DMS 273 (cell line): Measurements from ENCODE around the gene TCF7L1.
"Not testable (repeated sequence)": the region's sequence is repeated elsewhere in the genome, so short reads cannot be mapped to it uniquely, and the experiment has no call there.

Experiments
- DNase-seq: peaks from one replicate; lab custom pipeline; 2025; ENCODE audit not compliant: unreplicated experiment; lab: John Stamatoyannopoulos, UW

The TCF7L1 gene

GRCh38 chr2:85275984-85276540 is 142.9 kb downstream of the TCF7L1 start:
- no peak for DNase-seq

DNA sequence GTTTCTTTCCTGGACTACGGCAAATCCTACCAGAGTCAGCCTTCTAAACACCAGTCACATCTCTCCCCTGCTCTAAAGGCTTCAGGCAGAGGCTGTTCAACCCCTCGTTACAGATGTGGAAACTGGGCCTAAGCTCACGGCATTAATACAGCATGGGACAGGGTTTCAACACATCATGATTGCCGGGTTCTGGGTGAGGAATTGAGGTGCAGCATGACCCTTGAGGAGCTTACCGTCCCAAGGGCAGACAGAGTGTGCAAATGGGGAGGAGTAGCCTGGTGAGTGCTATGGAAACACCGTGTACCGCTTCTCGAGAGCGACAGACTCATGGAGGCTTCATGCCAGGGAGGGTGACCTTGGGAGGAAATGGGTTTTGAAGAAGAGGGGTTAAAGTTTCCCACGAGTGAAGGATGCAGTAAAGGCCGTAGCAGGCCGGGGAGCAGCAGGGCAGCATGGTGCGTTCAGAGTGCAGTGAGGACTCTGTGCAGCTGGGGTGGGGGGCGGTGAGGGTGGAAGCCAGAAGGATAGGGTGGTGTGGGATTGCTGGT is 143.5 kb downstream of the TCF7L1 start:
- DNase-seq: no peak

DNA sequence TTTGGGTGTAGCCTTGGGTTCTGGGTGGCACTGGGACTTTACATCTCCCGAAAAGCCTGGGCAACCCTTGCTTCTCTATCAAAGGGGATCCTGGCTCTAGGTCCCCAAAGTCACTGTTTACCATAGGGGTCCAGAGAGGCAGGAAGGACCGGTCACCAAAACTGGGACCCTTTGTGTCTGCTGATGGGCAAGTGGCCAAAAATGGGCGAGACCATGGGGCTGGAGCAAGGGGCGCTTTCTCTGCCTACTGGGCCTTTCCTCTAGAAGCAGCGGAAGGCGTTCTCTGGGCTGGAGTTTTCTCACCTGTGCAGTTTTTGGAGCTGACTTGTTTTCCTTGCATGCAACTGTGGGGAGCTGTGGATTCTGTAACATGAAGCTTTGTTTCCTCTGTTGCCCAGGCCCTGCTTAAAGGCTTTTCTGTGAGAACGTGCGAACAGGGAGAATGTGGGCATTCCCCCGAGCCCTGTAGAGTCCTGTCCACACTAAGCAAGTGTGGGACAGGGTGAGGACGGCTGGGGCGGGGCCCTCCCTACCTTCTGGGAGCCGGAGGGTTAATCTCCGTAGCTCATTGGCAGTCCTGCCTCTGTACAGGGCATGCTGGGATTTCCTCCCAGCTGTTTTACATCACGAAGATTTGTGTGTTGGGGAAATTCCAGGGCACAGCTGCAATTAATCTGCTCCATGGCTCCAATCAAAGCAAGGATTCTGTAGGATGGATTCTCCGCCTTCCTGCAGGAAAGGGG is 144.4 kb downstream of the TCF7L1 start:
- no peak for DNase-seq

DNA sequence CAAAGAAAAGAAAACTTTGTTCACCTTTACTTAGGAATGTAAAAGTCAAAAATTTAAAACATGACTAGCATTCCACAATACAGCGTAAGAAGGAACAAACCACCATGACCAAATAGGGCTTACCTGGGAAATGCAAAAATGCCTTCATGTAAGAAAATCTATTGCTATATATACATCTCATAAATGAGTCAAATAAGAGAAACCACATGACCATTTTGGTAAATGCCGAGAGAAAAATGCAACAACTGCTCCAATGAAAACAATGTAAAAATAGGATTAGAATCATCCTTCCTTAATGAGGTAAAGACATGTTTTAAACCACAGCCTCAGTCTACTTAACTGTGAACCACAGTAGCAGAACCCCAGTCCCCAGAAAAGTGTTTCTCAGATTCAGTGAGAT is 145.2 kb downstream of the TCF7L1 start:
- DNase-seq: no peak

- DNase-seq: no peak
Observed at GRCh38 chr2:85281553-85281952, 148.4 kb downstream of the TCF7L1 start.

GRCh38 chr2:85282914-85283313 is 149.7 kb downstream of the TCF7L1 start:
- DNase-seq: no peak

DNA sequence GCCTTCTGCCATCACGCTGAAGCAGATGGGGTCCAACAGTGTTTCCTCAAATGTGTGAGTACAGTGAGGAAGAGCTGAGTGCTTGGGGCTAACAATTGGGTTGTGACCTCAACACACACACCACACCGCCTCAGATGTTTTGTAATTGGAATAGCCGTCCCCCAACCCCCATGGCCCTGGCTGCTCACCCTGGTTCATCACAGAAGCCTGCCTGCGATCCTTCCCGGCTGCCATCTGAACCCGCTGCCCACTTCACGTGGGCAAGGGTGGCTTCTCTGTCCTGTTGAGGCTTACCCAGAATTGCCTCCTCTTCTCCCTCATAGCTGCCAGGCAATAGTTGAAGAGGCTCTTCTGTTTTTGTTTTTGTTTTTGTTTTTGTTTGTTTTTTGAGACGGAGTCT is 150.4 kb downstream of the TCF7L1 start:
- no peak for DNase-seq

- no peak for DNase-seq
Observed at GRCh38 chr2:85286918-85287317, 153.7 kb downstream of the TCF7L1 start.

DNA sequence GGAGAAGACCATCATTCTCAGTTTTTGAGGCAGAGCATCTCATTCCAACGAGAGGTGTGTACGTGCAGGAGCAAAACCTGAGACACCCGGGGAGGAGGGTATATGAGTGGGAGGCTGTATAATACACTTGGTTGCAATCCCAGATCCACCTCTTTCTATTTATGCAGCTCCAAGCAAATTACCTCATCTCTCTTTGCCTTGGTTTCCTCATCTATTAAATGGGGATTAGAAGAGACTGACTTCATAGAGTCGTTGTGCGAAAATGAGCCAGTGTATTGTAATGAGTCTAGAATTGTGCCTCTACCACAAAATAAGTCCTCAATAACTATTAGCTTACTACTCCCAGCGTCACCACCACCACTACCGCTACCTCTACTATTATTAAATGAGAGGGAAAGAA is 154.5 kb downstream of the TCF7L1 start:
- DNase-seq: no peak

- no peak for DNase-seq
Observed at GRCh38 chr2:85288244-85288725, 155.1 kb downstream of the TCF7L1 start.

GRCh38 chr2:85291425-85292023 is 158.3 kb downstream of the TCF7L1 start:
- no peak for DNase-seq

DNA sequence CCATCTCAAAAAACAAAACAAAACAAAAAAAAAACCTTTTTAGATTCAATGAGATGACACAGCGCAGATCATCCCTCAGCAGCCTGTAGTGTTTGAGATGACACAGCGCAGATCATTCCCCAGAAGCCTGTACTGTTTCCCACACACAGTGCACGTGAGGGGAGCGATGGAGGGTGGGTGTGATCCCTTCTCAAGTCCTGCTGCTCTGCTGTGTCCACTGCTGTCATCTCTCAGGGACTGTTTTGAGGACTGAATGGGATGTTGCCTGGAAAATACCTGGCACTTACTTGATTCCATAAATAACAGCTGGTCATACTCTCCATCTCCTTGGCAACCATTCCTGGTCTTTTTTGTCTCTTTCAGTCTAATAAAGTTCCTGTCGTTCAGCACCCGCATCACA is 168.9 kb downstream of the TCF7L1 start:
- no peak for DNase-seq

DNA sequence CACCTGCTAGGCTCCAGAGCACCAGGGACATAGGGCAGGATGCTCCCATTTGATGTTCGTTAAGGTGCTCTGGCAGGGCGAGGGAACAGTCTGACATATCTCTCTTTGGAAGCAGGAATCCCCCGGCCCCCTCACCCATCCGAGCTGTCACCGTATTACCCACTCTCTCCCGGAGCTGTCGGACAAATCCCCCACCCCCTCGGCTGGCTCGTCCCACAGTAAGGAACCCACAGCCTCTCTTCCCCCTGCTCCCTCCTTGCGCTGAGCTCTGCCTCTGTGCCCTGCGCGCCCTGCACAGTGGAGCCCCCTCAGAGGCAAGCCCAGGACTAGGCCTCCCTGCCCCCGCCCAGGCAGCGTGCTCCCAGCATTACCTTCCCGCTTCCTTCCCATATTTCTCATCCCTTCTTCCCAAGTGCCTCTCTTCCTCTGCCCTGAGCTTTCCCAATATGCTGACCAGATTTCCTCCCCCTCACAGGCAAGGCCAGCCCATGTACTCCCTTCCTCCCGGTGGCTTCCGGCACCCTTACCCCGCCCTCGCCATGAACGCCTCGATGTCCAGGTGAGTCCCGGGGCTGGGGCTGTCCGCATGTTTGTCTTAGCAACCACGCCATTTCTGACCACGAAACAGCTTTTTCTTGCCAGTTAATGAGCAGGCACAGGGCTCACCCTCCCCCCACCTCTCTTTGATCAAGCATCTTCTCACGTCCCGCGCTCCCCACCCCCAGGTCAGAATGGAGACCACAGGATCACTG is 170.8 kb downstream of the TCF7L1 start:
- DNase-seq: no peak

GRCh38 chr2:85307527-85307897 is 174.3 kb downstream of the TCF7L1 start:
- DNase-seq: no peak

GRCh38 chr2:85308201-85308600 is 175.0 kb downstream of the TCF7L1 start:
- no peak for DNase-seq

- DNase-seq: peak; percentile 97
Observed at GRCh38 chr2:85308896-85309555, 175.8 kb downstream of the TCF7L1 start.

- DNase-seq: peak; percentile 71
Observed at GRCh38 chr2:85309699-85310321, 176.6 kb downstream of the TCF7L1 start.

DNA sequence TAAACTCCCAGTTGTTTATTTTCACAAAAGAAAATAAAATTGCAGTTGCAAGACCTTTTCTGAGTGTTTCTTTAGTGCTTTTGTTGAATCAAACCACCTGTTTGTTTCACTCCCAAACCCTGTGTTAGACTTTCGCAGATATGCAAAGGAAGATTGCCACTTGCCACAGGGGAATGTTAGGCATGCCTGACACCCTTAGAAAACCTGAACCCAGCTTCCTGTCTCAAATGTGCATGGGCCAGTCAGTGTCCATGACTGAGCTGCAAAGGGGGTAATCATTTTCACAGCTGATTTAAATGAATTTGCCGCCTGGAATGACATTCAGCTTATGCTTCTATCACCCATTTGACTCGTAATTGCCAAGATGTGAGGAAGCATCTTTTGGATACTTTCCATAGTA is 177.1 kb downstream of the TCF7L1 start:
- peak; percentile 51 for DNase-seq

- peak; percentile 45 for DNase-seq
Observed at GRCh38 chr2:85312404-85312803, 179.2 kb downstream of the TCF7L1 start.

GRCh38 chr2:85314884-85315242 is 181.7 kb downstream of the TCF7L1 start:
- no peak for DNase-seq

- not testable (repeated sequence) for DNase-seq
Observed at GRCh38 chr2:85315921-85316320, 182.7 kb downstream of the TCF7L1 start.
